Caco-2 (cell line): Measurements from ENCODE around the gene UQCR11. TPM values are rescaled to one million over a fixed set of nuclear protein-coding genes. Genes with fewer than 3 reads are reported as not detected.
A peak's percentile ranks its signal among the peaks of the same experiment; 100 is the strongest.

Experiments
- BruUV-seq: library from RNA; stranded (reverse); fragments of 400-500 nt; replicated peaks from 2 replicates; lab custom pipeline; 2021; lab: Mats Ljungman, UMichigan
- CTCF ChIA-PET: fragments of 300-600 bp; sonication (Branson Sonifier 250); formaldehyde crosslinking; loops from one replicate; lab custom pipeline; 2022; ENCODE audit warnings: antibody characterized with exemption; lab: Charles Lee
- POLR2A ChIA-PET: fragments of 300-600 bp; sonication (Branson Sonifier 250); formaldehyde crosslinking; loops from one replicate; lab custom pipeline; 2022; ENCODE audit warnings: antibody characterized with exemption; lab: Charles Lee
- DNase-seq, 2 experiments: peaks; one replicate each; pipeline versions ENCODE4 v3.0.0 to v3.0.0-alpha.2; 2020 to 2022
- H3K27me3 ChIP-seq: replicated peaks from 2 replicates; pipeline ENCODE4 v1.6.0; 2011; ENCODE audit warnings: low read length; ENCODE audit not compliant: control insufficient read depth, insufficient read depth
- H3K36me3 ChIP-seq: 2 replicates; pipeline ENCODE4 v1.5.1; 2011; ENCODE audit warnings: low read length; ENCODE audit not compliant: control insufficient read depth, insufficient read depth
- H3K4me1 ChIP-seq: fragments of 250-450 bp; sonication (Bioruptor Pico); 2 replicates; pipeline ENCODE4 v1.5.1; 2020; ENCODE audit warnings: mild to moderate bottlenecking
- H3K4me3 ChIP-seq: 2 replicates; pipeline ENCODE4 v1.5.1; 2011; ENCODE audit warnings: low read depth, mild to moderate bottlenecking, control low read depth, low read length
- H3K9me3 ChIP-seq: fragments of 250-450 bp; sonication (Bioruptor Pico); 2 replicates; pipeline ENCODE4 v1.5.1; 2020; ENCODE audit warnings: mild to moderate bottlenecking, moderate library complexity
- H3K27ac Mint-ChIP-seq: one replicate; pipeline ENCODE4 v1.8.0; 2022; ENCODE audit warnings: mixed read lengths; ENCODE audit not compliant: unreplicated experiment
- H3K27me3 Mint-ChIP-seq: one replicate; pipeline ENCODE4 v1.8.0; 2022; ENCODE audit warnings: mixed read lengths; ENCODE audit not compliant: insufficient read depth, unreplicated experiment
- H3K36me3 Mint-ChIP-seq: one replicate; pipeline ENCODE4 v1.8.0; 2022; ENCODE audit warnings: mild to moderate bottlenecking, mixed read lengths; ENCODE audit not compliant: insufficient read depth, unreplicated experiment
- H3K4me1 Mint-ChIP-seq: one replicate; pipeline ENCODE4 v1.8.0; 2022; ENCODE audit warnings: low read depth, mixed read lengths; ENCODE audit not compliant: unreplicated experiment
- H3K4me3 Mint-ChIP-seq: one replicate; pipeline ENCODE4 v1.8.0; 2022; ENCODE audit warnings: mild to moderate bottlenecking, moderate library complexity, mixed read lengths; ENCODE audit not compliant: unreplicated experiment
- H3K9me3 Mint-ChIP-seq: one replicate; pipeline ENCODE4 v1.8.0; 2022; ENCODE audit warnings: mixed read lengths; ENCODE audit not compliant: unreplicated experiment
- intact Hi-C: fragments of 100-400 bp; cut with micrococcal nuclease; formaldehyde crosslinking; loops from one replicate; pipeline ENCODE4 v1.10.0; 2022; ENCODE audit not compliant: unreplicated experiment
- total RNA-seq: library from RNA; stranded (reverse); gene quantifications from 2 replicates; pipeline ENCODE4 v1.2.3, GENCODE V29; 2022
- TF ChIP-seq, protein P1 (sequence below), 2 experiments: fragments of 200-600 bp in 1 of 2; IDR thresholded peaks; 1 replicate in 1 of 2; 2 replicates in 1 of 2; pipeline versions ENCODE4 v1.5.1 to v1.8.0; 2011 to 2022; ENCODE audit warnings: antibody characterized with exemption in 1 of 2, control low read depth in 1 of 2, inconsistent platforms in 1 of 2, low read depth in 1 of 2, low read length in 1 of 2, mild to moderate bottlenecking in 1 of 2, moderate library complexity in 1 of 2; ENCODE audit not compliant: insufficient read depth in 1 of 2, severe bottlenecking in 1 of 2, unreplicated experiment in 1 of 2

Gene UQCR11
- total RNA-seq, 1 experiment from 2014 or later = 222 TPM

DNA sequence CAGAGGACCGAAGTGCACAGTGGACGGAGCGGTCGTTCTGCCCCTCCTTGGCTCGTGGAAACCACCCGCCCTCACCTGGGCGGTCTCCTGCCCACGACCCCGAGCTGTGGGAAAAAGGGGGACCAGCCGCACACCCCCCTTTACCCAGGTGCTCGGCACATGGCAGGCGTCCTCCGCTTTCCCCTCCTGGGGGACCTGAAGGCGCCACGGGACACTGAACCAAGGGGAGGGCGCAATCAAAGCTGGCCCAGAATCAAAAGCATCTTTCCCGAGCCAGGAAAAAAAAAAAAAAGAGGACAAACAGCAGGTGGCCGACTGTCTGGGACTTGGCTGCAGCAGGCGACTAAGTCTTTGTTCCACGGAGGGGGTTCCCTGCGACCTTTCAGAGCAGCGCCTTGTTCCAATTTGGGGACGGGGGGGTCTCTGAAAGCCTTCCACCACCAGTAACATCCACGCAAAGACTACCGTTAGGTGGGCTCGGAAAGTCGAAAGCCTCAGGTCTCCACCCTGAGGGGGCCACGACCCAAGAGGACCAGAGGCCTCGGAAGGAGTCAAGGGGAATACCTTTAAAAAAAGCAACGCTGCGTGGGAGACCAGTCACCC is 13.7 kb downstream of the UQCR11 start:
- H3K4me1 Mint-ChIP-seq = peaks cover 6% of the 10 kb centered on the region
- H3K4me3 Mint-ChIP-seq = peak overlapping the region; percentile 93
- TF ChIP-seq, protein P1, sequence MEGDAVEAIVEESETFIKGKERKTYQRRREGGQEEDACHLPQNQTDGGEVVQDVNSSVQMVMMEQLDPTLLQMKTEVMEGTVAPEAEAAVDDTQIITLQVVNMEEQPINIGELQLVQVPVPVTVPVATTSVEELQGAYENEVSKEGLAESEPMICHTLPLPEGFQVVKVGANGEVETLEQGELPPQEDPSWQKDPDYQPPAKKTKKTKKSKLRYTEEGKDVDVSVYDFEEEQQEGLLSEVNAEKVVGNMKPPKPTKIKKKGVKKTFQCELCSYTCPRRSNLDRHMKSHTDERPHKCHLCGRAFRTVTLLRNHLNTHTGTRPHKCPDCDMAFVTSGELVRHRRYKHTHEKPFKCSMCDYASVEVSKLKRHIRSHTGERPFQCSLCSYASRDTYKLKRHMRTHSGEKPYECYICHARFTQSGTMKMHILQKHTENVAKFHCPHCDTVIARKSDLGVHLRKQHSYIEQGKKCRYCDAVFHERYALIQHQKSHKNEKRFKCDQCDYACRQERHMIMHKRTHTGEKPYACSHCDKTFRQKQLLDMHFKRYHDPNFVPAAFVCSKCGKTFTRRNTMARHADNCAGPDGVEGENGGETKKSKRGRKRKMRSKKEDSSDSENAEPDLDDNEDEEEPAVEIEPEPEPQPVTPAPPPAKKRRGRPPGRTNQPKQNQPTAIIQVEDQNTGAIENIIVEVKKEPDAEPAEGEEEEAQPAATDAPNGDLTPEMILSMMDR (IDR thresholded peaks at IDR 0.05; ENCODE audit: insufficient read depth in 1 of 2, low read depth in 1 of 2, low read length in 1 of 2, severe bottlenecking in 1 of 2, unreplicated experiment in 1 of 2) = no peak
- no peaks in the 10 kb centered on the region for H3K27me3 Mint-ChIP-seq
- intact Hi-C loops = loop anchor here (2.0 kb wide), 1 partner anchor 45 kb away; no protein-coding TSS in a partner anchor
- Histone ChIP-seq H3K27me3 (no peaks in the 10 kb centered on the region), H3K9me3 (no peaks in the 10 kb centered on the region), H3K4me3 (peak overlapping the region; percentile 98), H3K36me3 (no peaks in the 10 kb centered on the region; the same call in 1 of the 2 replicates), H3K4me1 (peaks cover 9% of the 10 kb centered on the region)
- BruUV-seq = TSS peak; percentile 57
- ChIA-PET POLR2A (no interaction called here), CTCF (interaction anchor here (1.0 to 1.7 kb wide), 2 partner anchors 25 to 45 kb away, joined by 3 to 14 read pairs; no protein-coding TSS in a partner anchor)
- peak overlapping the region; percentile 93 for H3K27ac Mint-ChIP-seq
- peaks cover 43% of the 10 kb centered on the region for H3K36me3 Mint-ChIP-seq
- H3K9me3 Mint-ChIP-seq = no peaks in the 10 kb centered on the region
- DNase-seq = no peak

DNA sequence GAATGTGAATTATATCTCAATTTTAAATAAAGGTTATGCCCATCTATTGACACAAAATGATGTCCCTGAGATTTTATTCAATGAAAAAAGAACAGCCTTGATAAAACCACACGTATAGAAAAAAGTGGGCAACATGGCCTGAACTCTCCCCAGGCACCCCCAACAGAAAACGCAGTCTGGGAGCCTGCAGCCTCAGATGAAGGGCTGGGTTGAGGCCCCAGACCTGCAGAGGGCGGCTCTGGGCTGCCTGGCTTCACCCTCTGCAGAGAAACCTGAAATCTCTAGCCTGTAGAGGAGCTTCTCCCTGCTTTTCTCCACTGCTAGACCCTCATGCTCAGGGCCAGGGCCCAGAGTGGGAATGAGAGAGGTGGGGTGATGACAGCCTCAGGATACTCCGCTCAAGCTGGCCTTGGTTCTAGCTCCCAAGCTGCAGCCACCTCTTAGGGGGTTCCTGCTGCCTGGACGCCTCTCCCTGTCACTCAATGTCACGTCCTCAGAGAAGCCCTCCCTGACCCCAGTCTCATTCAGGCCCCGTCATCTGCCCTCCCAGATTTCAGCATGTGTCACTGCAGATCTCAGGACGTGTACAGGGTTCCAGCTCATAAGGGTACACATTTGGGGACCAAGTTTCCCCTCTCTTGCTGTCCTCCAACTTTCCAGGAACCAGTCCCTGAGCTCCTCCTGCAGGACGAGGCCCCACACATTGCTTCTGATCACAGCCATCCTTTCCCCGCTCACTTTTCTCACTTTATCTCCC is 14.4 kb downstream of the UQCR11 start:
- intact Hi-C loops = loop anchor here (2.0 kb wide), 1 partner anchor 44 kb away; no protein-coding TSS in a partner anchor
- DNase-seq = peak in 1 of 2 experiments; percentile 50

DNA sequence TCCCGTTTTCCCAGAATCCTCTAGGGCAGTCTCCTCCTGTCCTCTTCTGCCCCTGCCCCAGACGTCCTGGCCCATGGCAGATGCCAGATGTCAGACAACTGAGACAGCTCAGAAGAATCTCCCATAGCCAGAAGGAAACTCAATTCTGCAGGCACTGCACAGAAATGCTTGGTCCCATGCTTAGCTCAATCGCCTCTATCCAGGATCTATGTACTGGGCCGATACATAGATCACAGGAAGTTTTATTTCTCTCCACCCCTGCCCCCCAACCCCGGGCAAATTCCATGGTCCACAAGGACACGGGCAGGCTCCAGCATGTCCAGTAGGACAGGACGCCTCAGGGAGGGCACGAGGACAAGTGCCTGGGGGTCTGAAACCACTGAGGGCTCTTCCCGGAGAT is 17.4 kb downstream of the UQCR11 start:
- Mint-ChIP-seq H3K9me3 (no peaks in the 10 kb centered on the region), H3K36me3 (peaks cover 57% of the 10 kb centered on the region), H3K27me3 (no peaks in the 10 kb centered on the region), H3K27ac (no peak overlapping the region), H3K4me1 (peaks cover 6% of the 10 kb centered on the region), H3K4me3 (no peak overlapping the region)
- Histone ChIP-seq H3K4me1 (peaks cover 9% of the 10 kb centered on the region), H3K36me3 (no peaks in the 10 kb centered on the region; the same call in 1 of the 2 replicates), H3K9me3 (no peaks in the 10 kb centered on the region), H3K4me3 (no peak overlapping the region), H3K27me3 (no peaks in the 10 kb centered on the region)
- ChIA-PET POLR2A (no interaction called here), CTCF (interaction anchor here (0.5 kb wide), 1 partner anchor 24 kb away, joined by 4 read pairs; no protein-coding TSS in a partner anchor)
- DNase-seq = no peak
- TF ChIP-seq, protein P1 (IDR thresholded peaks at IDR 0.05; ENCODE audit: insufficient read depth in 1 of 2, low read depth in 1 of 2, low read length in 1 of 2, severe bottlenecking in 1 of 2, unreplicated experiment in 1 of 2) = no peak
- no TSS peak for BruUV-seq
- intact Hi-C loops = no loop called here

More for the DNA sequence above, 14.4 kb downstream of the UQCR11 start:
- CTCF ChIA-PET = interaction anchor here (0.9 to 1.7 kb wide), 3 partner anchors 24 to 119 kb away, joined by 3 to 14 read pairs (median 3); no protein-coding TSS in a partner anchor
- peaks cover 9% of the 10 kb centered on the region for H3K4me1 ChIP-seq
- Mint-ChIP-seq H3K27ac (peak overlapping the region; percentile 93), H3K4me3 (peak overlapping the region; percentile 93), H3K27me3 (no peaks in the 10 kb centered on the region), H3K4me1 (peaks cover 6% of the 10 kb centered on the region), H3K9me3 (no peaks in the 10 kb centered on the region), H3K36me3 (peaks cover 47% of the 10 kb centered on the region)
- no peaks in the 10 kb centered on the region for H3K27me3 ChIP-seq
- peak overlapping the region; percentile 98 for H3K4me3 ChIP-seq
- POLR2A ChIA-PET = interaction anchor here (0.5 to 0.7 kb wide), 2 partner anchors 14 to 45 kb away, joined by 4 to 8 read pairs; partner anchors contain the start of gene UQCR11
- H3K36me3 ChIP-seq = no peaks in the 10 kb centered on the region; the same call in 1 of the 2 replicates
- no peaks in the 10 kb centered on the region for H3K9me3 ChIP-seq
- TF ChIP-seq, protein P1 (IDR thresholded peaks at IDR 0.05; ENCODE audit: insufficient read depth in 1 of 2, low read depth in 1 of 2, low read length in 1 of 2, severe bottlenecking in 1 of 2, unreplicated experiment in 1 of 2) = peak in 1 of 2 experiments; percentile 51
- BruUV-seq = no TSS peak
